SK-N-SH treated with all-trans-retinoic acid at 6 μM for 48 hours (cell line): ENCODE measurements around the gene PCDHGA11.

ENCODE experiments used
- TOX ChIP-seq: fragments of 250-450 bp; sonication (Bioruptor Pico); IDR thresholded peaks from 2 replicates; pipeline ENCODE4 v1.8.0; 2021; ENCODE audit warnings: mild to moderate bottlenecking, moderate library complexity, borderline replicate concordance
- ZNF565 ChIP-seq: fragments of 450-650 bp; formaldehyde crosslinking; conservative IDR thresholded peaks from 2 replicates; pipeline ENCODE4 v1.5.0; 2020; ENCODE audit warnings: low read depth, mild to moderate bottlenecking, moderate library complexity

- no peak for TF ChIP-seq ZNF565
- TF ChIP-seq TOX: no peak
Measured at GRCh38 chr5:141420855-141421488, at the start of gene PCDHGA11.
